Measurements from ENCODE around the gene XYLT2.

Gene XYLT2

GRCh38 chr17:50367401-50367800 is 21.5 kb downstream of the XYLT2 start:
- H4K20me1 ChIP-seq (ENCODE audit: insufficient read depth, low read length, poor library complexity, severe bottlenecking) = no peaks in the 10 kb centered on the region
- H3K36me3 ChIP-seq (ENCODE audit: insufficient read depth, low read length) = peaks cover 44% of the 10 kb centered on the region
- peaks cover 38% of the 10 kb centered on the region for H3K79me2 ChIP-seq (ENCODE audit: insufficient read depth, low read length)
- peaks cover 19% of the 10 kb centered on the region for H3K4me1 ChIP-seq (ENCODE audit: insufficient read depth, low read length, poor library complexity, severe bottlenecking)
- H3K9ac ChIP-seq (ENCODE audit: low read depth, low read length, poor library complexity, severe bottlenecking) = no peak overlapping the region
- no peaks in the 10 kb centered on the region for H3K9me3 ChIP-seq (ENCODE audit: insufficient read depth, low read depth, low read length)
- no peak overlapping the region for H3K4me2 ChIP-seq (ENCODE audit: low read depth, low read length, poor library complexity, severe bottlenecking)
- no peak overlapping the region for H2AFZ ChIP-seq (ENCODE audit: low read length)
- no peaks in the 10 kb centered on the region for H3K27me3 ChIP-seq (ENCODE audit: insufficient read depth, low read length, poor library complexity, severe bottlenecking)
- H3F3A ChIP-seq (ENCODE audit: low read depth) = no peaks in the 10 kb centered on the region
- no peaks in the 10 kb centered on the region for H3K9me2 ChIP-seq (replicated peaks; ENCODE audit: low read depth, low read length)
- H3K4me3 ChIP-seq (ENCODE audit: low read length, poor library complexity, severe bottlenecking) = no peak overlapping the region
- TF ChIP-seq EZH2phosphoT487 (IDR thresholded peaks at IDR 0.05; ENCODE audit: borderline replicate concordance) = no peak
- TF ChIP-seq CTCF (conservative IDR thresholded peaks at IDR 0.05; ENCODE audit: low read length) = no peak

- Histone ChIP-seq H3K4me3 (ENCODE audit: low read length, poor library complexity, severe bottlenecking) (no peak overlapping the region), H4K20me1 (ENCODE audit: insufficient read depth, low read length, poor library complexity, severe bottlenecking) (no peaks in the 10 kb centered on the region), H3F3A (ENCODE audit: low read depth) (no peaks in the 10 kb centered on the region), H3K4me2 (ENCODE audit: low read depth, low read length, poor library complexity, severe bottlenecking) (peak overlapping the region; percentile 87), H3K9me3 (ENCODE audit: insufficient read depth, low read depth, low read length) (no peaks in the 10 kb centered on the region), H3K36me3 (ENCODE audit: insufficient read depth, low read length) (peaks cover 44% of the 10 kb centered on the region), H3K79me2 (ENCODE audit: insufficient read depth, low read length) (peaks cover 52% of the 10 kb centered on the region), H2AFZ (ENCODE audit: low read length) (no peak overlapping the region), H3K4me1 (ENCODE audit: insufficient read depth, low read length, poor library complexity, severe bottlenecking) (peaks cover 30% of the 10 kb centered on the region), H3K9ac (ENCODE audit: low read depth, low read length, poor library complexity, severe bottlenecking) (no peak overlapping the region), H3K9me2 (replicated peaks; ENCODE audit: low read depth, low read length) (no peaks in the 10 kb centered on the region), H3K27me3 (ENCODE audit: insufficient read depth, low read length, poor library complexity, severe bottlenecking) (no peaks in the 10 kb centered on the region)
- TF ChIP-seq EZH2phosphoT487 (IDR thresholded peaks at IDR 0.05; ENCODE audit: borderline replicate concordance) = no peak
- no peak for TF ChIP-seq CTCF (conservative IDR thresholded peaks at IDR 0.05; ENCODE audit: low read length)
Observed at GRCh38 chr17:50370052-50370451, 24.1 kb downstream of the XYLT2 start.

- H3K36me3 ChIP-seq (ENCODE audit: insufficient read depth, low read length) = peaks cover 39% of the 10 kb centered on the region
- peak overlapping the region; percentile 87 for H3K4me3 ChIP-seq (ENCODE audit: low read length, poor library complexity, severe bottlenecking)
Observed at GRCh38 chr17:50371526-50371925, 25.6 kb downstream of the XYLT2 start.

More at GRCh38 chr17:50371526-50371925, 25.6 kb downstream of the XYLT2 start:
- Histone ChIP-seq H3K27me3 (ENCODE audit: insufficient read depth, low read length, poor library complexity, severe bottlenecking) (no peaks in the 10 kb centered on the region), H4K20me1 (ENCODE audit: insufficient read depth, low read length, poor library complexity, severe bottlenecking) (no peaks in the 10 kb centered on the region), H3K9me2 (replicated peaks; ENCODE audit: low read depth, low read length) (no peaks in the 10 kb centered on the region), H3K4me2 (ENCODE audit: low read depth, low read length, poor library complexity, severe bottlenecking) (peak overlapping the region; percentile 87), H3K9ac (ENCODE audit: low read depth, low read length, poor library complexity, severe bottlenecking) (peak overlapping the region; percentile 96), H3K4me1 (ENCODE audit: insufficient read depth, low read length, poor library complexity, severe bottlenecking) (peaks cover 30% of the 10 kb centered on the region), H3K79me2 (ENCODE audit: insufficient read depth, low read length) (peaks cover 52% of the 10 kb centered on the region), H3K9me3 (ENCODE audit: insufficient read depth, low read depth, low read length) (no peaks in the 10 kb centered on the region), H2AFZ (ENCODE audit: low read length) (no peak overlapping the region), H3F3A (ENCODE audit: low read depth) (no peaks in the 10 kb centered on the region)
- TF ChIP-seq EZH2phosphoT487 (IDR thresholded peaks at IDR 0.05; ENCODE audit: borderline replicate concordance) = no peak
- TF ChIP-seq CTCF (conservative IDR thresholded peaks at IDR 0.05; ENCODE audit: low read length) = no peak

Data from Loucy (cell line).